ENCODE data around the gene SLC41A2.
A peak's percentile ranks its signal among the peaks of the same experiment; 100 is the strongest.
"Not testable (repeated sequence)": the region's sequence is repeated elsewhere in the genome, so short reads cannot be mapped to it uniquely, and the experiment has no call there.

Gene SLC41A2

DNA sequence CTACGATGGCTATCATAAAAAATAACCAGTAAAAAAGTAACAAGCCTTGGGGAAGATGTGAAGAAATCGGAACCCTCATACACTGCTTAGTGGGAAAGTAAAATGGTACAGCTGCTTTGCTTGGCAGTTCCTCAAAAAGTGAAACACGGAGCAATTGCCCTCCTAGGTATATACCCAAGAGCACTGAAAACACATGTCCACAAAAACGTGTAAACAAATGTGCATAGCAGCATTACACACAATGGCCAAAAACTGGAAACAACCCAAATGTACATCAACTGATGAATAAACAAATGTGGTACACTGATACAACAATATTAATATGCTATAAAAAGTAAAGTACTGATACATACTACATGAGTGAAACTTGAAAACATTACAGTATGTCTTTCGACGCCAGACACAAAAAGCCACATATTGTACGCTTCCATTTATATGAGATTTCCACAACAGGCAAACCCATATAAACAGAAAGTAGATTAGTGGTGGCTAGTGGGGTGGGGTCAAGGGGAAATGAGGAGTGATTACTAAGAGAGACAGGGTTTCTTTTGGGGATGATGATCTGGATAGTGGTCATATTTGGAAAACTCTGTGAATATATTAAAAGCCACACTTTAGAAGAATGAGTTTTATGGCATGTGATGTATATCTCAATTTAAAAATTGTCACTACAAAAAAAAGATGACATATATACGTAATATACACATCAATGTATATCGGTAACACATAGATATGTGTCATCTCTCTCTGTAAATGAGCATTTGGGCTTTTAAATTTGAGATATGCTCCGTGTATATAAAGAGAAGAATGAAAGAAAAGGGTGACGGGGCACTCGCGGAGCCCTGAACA, 996 bp downstream of the SLC41A2 start:
- H3K4me1 Mint-ChIP-seq, result peaks cover 19 to 20% of the 10 kb centered on the region in 2 donors
- H3K36me3 Mint-ChIP-seq, result no peaks in the 10 kb centered on the region
- ATAC-seq (replicated peaks), result no peak
- H3K4me3 Mint-ChIP-seq, result peak overlapping the region; percentile 85 to 88
- peak overlapping the region; percentile 91 for H3K27ac Mint-ChIP-seq
- peaks cover 0 to 9% of the 10 kb centered on the region in 2 donors for H3K27me3 Mint-ChIP-seq
- no peak for DNase-seq
- H3K9me3 Mint-ChIP-seq, result no peaks in the 10 kb centered on the region

DNA sequence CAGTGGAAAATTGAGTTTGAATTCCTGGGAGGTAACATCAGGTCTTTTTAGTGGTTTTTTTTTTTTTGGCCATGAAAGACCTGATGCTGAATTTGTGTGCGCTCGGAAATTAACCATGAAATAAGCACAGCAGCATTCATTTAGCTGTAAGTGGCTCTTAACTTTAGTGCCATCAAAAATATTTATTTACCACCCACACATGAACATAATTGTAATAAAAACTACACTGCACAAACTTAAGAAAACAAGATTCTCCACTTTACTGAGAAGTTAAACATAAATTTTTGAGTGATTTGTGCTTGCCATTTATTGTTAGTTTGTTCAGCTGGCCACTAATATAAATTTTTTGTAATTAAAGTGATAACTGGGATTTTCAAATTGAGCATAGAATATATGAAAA, 2.4 kb downstream of the SLC41A2 start:
- H3K36me3 Mint-ChIP-seq, result no peaks in the 10 kb centered on the region
- H3K4me1 Mint-ChIP-seq, result peaks cover 19 to 20% of the 10 kb centered on the region in 2 donors
- ATAC-seq (replicated peaks), result no peak
- no peak for DNase-seq
- peaks cover 0 to 9% of the 10 kb centered on the region in 2 donors for H3K27me3 Mint-ChIP-seq
- no peak overlapping the region for H3K27ac Mint-ChIP-seq
- no peak overlapping the region for H3K4me3 Mint-ChIP-seq
- no peaks in the 10 kb centered on the region for H3K9me3 Mint-ChIP-seq

DNA sequence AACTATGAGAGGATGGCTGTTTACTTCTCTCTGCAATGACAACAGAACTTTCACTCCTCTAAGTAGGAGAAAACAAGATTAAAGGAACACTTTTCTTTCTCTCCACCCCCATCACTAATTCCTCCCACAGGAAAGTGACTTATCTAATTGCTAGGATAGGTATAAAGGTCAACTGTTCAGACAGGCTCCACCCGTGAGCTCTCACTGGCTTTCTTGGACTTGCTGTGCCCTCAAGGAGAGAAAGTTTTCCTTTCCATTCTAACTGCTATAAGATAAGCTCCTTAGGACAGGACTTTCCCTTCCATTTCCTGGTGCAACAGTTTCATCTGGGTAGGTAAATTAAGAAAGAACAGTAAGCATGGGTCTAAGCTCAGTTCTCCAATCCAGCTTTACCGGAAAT, 4.8 kb downstream of the SLC41A2 start:
- peaks cover 0 to 2% of the 10 kb centered on the region in 2 donors for H3K9me3 Mint-ChIP-seq
- peaks cover 4% of the 10 kb centered on the region in 2 donors for H3K36me3 Mint-ChIP-seq
- DNase-seq (no peak), ATAC-seq (replicated peaks) (no peak)
- H3K4me1 Mint-ChIP-seq, result peaks cover 8 to 14% of the 10 kb centered on the region in 2 donors
- no peak overlapping the region for H3K27ac Mint-ChIP-seq
- no peaks in the 10 kb centered on the region for H3K27me3 Mint-ChIP-seq
- no peak overlapping the region for H3K4me3 Mint-ChIP-seq

DNA sequence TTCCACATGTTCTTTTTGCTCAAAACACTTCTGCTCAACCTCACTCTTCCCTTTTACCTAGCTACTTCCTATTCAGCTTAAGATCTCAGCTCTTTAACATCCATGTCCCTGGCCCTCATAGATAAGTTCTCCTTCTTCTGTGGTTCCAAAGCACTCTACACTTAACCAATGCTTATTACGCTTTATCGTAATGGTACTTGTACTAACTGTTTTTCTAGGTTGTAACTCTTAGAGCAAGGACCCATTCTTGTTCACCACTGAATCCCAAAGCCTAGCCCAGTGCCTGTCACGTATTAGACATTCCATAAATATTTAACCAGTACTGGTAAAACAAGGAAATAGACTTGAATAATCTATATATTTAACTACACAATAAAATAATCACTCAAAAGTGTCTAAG, 5.3 kb downstream of the SLC41A2 start:
- Mint-ChIP-seq H3K4me1 (peaks cover 8 to 13% of the 10 kb centered on the region in 2 donors), H3K36me3 (peaks cover 4% of the 10 kb centered on the region in 2 donors), H3K27me3 (no peaks in the 10 kb centered on the region), H3K27ac (no peak overlapping the region), H3K4me3 (no peak overlapping the region), H3K9me3 (peaks cover 0 to 2% of the 10 kb centered on the region in 2 donors)
- no peak for DNase-seq
- no peak for ATAC-seq (replicated peaks)

DNA sequence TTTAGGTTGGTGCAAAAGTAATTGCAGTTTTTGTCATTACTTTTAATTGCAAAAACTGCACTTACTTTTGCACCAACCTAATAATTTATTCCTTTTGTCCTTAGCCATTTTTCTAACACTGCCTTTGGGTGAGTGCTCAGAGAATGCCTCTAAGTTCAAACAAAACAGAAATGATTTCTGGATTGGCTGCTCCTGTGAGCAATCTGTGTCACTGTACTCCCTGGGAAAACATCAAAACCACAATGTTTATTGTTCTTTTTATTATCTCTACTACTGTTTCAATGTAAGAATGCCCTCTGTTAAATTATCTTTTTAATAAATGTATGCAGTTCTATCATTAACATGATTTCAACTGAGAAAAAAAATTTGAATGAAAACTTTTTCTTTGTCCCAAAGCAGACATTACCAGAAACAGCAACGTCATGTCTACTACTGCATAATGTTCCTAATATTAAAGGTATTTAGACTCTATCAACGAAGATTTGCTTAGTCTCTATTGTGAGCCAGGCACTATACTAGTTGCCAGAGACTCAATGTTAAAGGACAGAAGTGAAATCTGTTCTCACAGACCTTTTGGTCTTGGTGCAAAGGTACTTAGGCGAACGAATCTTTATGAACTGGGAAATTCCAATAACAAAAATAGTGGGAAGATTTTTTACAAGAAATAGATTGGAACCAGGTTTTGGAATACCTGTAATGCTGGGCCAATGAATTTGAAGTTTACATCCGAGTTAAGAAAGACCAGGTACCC, 6.2 kb downstream of the SLC41A2 start:
- DNase-seq (no peak), ATAC-seq (replicated peaks) (no peak)
- Mint-ChIP-seq H3K36me3 (peaks cover 4% of the 10 kb centered on the region in 2 donors), H3K4me1 (peaks cover 5 to 7% of the 10 kb centered on the region in 2 donors), H3K4me3 (no peak overlapping the region), H3K27ac (no peak overlapping the region), H3K9me3 (peaks cover 0 to 2% of the 10 kb centered on the region in 2 donors), H3K27me3 (no peaks in the 10 kb centered on the region)

DNA sequence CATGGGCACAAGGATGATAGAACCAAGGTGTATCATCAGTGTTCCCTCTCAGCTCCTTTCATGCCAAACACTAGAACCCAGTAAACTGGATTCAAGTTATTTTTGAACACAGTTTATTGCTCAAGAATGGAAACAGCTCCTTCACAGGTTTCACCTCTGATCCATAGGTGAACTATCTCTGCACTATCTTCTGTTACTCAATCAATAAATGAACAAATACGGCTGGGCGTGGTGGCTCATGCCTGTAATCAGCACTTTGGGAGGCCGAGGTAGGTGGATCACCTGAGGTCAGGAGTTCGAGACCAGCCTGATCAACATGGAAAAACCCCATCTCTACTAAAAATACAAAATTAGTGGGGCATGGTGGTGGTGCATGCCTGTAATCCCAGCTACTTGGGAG, 9.4 kb downstream of the SLC41A2 start:
- not testable (repeated sequence) for DNase-seq; H3K4me3 Mint-ChIP-seq; H3K4me1 Mint-ChIP-seq; H3K9me3 Mint-ChIP-seq; H3K27ac Mint-ChIP-seq; ATAC-seq (replicated peaks); H3K27me3 Mint-ChIP-seq
- H3K36me3 Mint-ChIP-seq, result peaks cover 10 to 11% of the 10 kb centered on the region in 2 donors

DNA sequence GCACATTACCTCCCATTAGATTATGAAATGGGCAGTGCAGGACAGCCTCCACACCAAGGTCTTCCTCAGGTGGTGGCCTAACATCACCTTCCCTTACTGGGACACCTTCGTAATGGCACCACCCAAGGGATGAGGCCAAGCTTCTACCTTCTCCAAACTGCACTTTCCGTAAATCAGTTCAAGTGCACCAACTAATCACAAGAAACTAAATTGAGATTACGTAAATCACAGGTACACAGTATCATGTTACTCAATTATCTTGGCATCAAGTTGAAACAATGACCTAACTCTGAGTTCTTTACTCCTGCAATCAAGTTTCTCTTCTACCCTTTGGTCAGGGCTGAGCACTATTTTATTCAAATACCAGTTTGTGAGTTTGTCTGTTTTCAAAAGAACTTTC, 13.8 kb downstream of the SLC41A2 start:
- peaks cover 10 to 13% of the 10 kb centered on the region in 2 donors for H3K9me3 Mint-ChIP-seq
- DNase-seq (no peak), ATAC-seq (replicated peaks) (no peak)
- no peak overlapping the region for H3K27ac Mint-ChIP-seq
- no peaks in the 10 kb centered on the region for H3K27me3 Mint-ChIP-seq
- peaks cover 7 to 9% of the 10 kb centered on the region in 2 donors for H3K36me3 Mint-ChIP-seq
- H3K4me1 Mint-ChIP-seq, result peaks cover 0 to 6% of the 10 kb centered on the region in 2 donors
- no peak overlapping the region for H3K4me3 Mint-ChIP-seq

DNA sequence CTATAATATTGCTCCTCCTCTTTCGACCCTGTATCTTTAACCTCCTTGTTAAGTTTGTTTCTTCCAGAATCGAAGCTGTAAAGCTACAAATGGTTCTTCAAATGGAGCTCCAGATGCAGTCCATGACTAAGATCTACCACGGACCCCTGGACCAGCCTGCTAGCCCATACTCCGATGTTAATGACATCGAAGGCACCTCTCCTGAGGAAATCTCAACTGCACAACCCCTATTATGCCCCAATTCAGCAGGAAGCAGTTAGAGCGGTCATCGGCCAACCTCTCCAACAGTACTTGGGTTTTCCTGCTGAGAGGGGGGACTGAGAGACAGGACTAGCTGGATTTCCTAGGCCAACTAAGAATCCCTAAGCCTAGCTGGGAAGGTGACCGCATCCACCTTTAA, 14.7 kb downstream of the SLC41A2 start:
- not testable (repeated sequence) for H3K4me3 Mint-ChIP-seq; H3K27ac Mint-ChIP-seq; H3K36me3 Mint-ChIP-seq; H3K27me3 Mint-ChIP-seq; H3K4me1 Mint-ChIP-seq; DNase-seq; ATAC-seq (replicated peaks)
- H3K9me3 Mint-ChIP-seq, result peaks cover 10 to 13% of the 10 kb centered on the region in 2 donors

DNA sequence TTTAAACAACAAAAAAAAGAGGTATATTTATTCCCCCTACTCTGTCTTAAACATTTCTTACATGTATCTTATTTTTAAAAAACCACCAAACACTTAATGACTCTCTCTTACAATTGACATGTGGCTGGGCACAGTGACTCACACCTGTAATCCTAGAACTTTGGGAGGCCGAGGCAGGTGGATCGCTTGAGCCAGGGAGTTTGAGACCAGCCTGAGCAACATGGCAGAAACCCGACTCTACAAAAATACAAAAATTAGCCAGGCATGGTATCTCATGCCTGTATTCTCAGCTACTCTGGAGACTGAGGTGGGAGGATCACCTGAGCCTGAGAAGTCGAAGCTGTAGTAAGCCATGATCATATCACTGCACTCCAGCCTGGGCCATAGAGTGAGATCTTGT, 16.0 kb downstream of the SLC41A2 start:
- Mint-ChIP-seq H3K9me3 (peaks cover 10 to 13% of the 10 kb centered on the region in 2 donors), H3K27ac (no peak overlapping the region), H3K4me3 (no peak overlapping the region), H3K4me1 (peaks cover 0 to 6% of the 10 kb centered on the region in 2 donors), H3K27me3 (peaks cover 0 to 4% of the 10 kb centered on the region in 2 donors), H3K36me3 (peaks cover 7 to 9% of the 10 kb centered on the region in 2 donors)
- DNase-seq (no peak), ATAC-seq (replicated peaks) (no peak)

DNA sequence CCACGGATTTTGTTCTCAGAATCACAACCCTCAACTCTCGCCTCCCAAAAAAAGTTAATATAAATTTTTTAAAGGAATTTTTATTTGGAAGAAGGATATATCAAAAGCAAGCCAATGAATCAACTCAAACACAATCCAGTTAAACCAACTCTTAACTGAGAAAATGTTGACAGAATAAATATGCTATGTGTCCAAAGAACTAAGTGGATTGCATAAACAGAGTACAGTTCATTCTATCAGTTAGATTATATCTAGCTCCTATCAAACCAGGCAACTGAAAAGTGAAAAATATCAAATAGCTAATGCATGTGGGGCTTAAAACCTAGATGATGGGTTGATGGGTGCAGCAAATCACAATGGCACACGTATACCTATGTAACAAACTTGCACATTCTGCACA, 16.6 kb downstream of the SLC41A2 start:
- Mint-ChIP-seq H3K4me1 (peaks cover 0 to 6% of the 10 kb centered on the region in 2 donors), H3K27ac (no peak overlapping the region), H3K9me3 (peaks cover 10 to 13% of the 10 kb centered on the region in 2 donors), H3K36me3 (peaks cover 7 to 9% of the 10 kb centered on the region in 2 donors), H3K27me3 (peaks cover 0 to 4% of the 10 kb centered on the region in 2 donors), H3K4me3 (no peak overlapping the region)
- ATAC-seq (replicated peaks) (no peak), DNase-seq (no peak)

DNA sequence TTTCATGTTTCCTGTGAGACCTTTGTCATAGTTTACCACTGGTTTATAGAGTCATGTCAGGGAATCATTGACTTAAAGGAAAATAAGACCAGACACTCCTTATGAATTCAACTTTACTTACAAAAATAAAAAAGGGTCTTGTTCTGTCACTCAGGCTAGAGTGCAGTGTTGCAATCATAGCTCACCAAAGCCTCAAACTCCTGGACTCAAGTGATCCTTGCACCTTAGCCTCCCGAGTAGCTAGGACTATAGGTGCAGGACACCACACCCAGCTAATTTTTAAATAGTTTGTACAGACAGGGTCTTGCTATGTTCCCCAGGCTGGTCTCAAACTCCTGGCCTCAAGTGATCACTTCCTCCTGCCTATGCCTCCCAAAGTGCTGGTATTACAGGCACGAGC, 19.0 kb downstream of the SLC41A2 start:
- Mint-ChIP-seq H3K36me3 (peaks cover 4 to 9% of the 10 kb centered on the region in 2 donors), H3K27ac (no peak overlapping the region), H3K4me3 (no peak overlapping the region), H3K9me3 (peaks cover 8 to 10% of the 10 kb centered on the region in 2 donors), H3K27me3 (peaks cover 0 to 4% of the 10 kb centered on the region in 2 donors), H3K4me1 (peaks cover 4 to 15% of the 10 kb centered on the region in 2 donors)
- ATAC-seq (replicated peaks) (no peak), DNase-seq (no peak)

DNA sequence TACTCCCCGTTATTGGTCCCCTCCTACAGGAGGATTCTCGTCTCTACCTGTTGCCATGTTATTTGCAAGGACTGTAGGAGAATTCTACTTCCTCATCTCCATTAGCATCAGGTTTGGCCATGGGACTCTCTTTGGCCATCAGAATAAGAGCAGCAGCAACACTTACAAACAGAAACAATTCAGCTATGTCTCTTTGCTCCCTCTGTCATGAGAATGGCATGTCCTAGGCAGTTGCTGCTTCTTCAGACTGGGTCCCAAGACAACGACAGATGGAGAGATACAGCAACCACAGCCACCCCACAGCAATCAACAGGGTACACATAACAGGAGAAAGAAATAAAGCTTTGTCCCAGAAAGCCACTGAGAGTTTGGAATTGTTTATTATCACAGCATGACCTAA, 19.7 kb downstream of the SLC41A2 start:
- peaks cover 2 to 3% of the 10 kb centered on the region in 2 donors for H3K9me3 Mint-ChIP-seq
- peaks cover 0 to 6% of the 10 kb centered on the region in 2 donors for H3K36me3 Mint-ChIP-seq
- H3K27me3 Mint-ChIP-seq, result peaks cover 0 to 4% of the 10 kb centered on the region in 2 donors
- no peak overlapping the region for H3K4me3 Mint-ChIP-seq
- no peak overlapping the region for H3K27ac Mint-ChIP-seq
- peaks cover 4 to 16% of the 10 kb centered on the region in 2 donors for H3K4me1 Mint-ChIP-seq
- no peak for DNase-seq
- ATAC-seq (replicated peaks), result no peak

DNA sequence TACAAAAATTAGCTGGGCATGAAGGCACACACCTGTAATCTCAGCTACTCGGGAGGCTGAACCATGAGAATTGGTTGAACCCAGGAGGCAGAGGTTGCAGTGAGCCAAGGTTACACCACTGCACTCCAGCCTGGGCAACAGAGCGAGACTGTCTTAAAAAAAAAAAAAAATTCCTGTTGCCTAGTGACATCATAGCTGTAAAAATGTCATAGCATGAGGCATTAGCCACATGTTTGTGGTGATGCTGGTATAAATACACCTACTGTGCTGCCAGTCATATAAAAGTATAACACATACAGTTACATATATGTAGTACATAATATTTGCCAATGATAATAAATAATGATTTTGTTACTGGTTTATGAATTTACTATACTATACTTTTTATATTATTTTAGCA, 22.2 kb downstream of the SLC41A2 start:
- no peak for ATAC-seq (replicated peaks)
- H3K27ac Mint-ChIP-seq, result no peak overlapping the region

DNA sequence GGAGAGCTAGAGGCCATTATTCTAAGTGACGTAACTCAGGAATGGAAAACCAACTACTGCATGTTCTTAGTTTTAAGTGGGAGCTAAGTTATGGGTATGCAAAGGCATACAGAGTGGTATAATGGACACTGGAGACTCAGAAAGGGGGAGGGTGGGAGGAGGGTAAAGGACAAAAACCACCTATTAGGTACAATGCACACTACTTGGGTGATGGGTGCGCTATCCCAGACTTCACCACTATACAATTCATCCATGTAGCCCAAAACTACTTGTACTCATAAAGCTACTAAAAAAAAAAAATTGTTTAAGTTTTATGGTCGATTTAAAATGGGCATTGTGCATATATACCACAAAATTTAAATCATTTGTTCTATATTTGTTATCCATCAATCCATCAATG, 24.3 kb downstream of the SLC41A2 start:
- ATAC-seq (replicated peaks), result no peak
- no peak for DNase-seq
- H3K27me3 Mint-ChIP-seq, result peaks cover 0 to 4% of the 10 kb centered on the region in 2 donors
- peaks cover 22 to 48% of the 10 kb centered on the region in 2 donors for H3K4me1 Mint-ChIP-seq
- H3K36me3 Mint-ChIP-seq, result peaks cover 0 to 4% of the 10 kb centered on the region in 2 donors
- no peaks in the 10 kb centered on the region for H3K9me3 Mint-ChIP-seq
- H3K27ac Mint-ChIP-seq, result no peak overlapping the region
- no peak overlapping the region for H3K4me3 Mint-ChIP-seq

More for the DNA sequence above, 22.2 kb downstream of the SLC41A2 start:
- Mint-ChIP-seq H3K27me3 (peaks cover 0 to 4% of the 10 kb centered on the region in 2 donors), H3K4me3 (no peak overlapping the region), H3K9me3 (no peaks in the 10 kb centered on the region), H3K36me3 (peaks cover 0 to 4% of the 10 kb centered on the region in 2 donors), H3K4me1 (peaks cover 12 to 37% of the 10 kb centered on the region in 2 donors)
- DNase-seq, result no peak
